CD14-positive monocyte (primary cell): ENCODE results near the gene CDK18. TPM values are rescaled to one million over a fixed set of nuclear protein-coding genes. Genes with fewer than 3 reads are reported as not detected.

Experiments
- DNase-seq, 3 donors: peaks; one replicate each; pipeline ENCODE4 v3.0.0-alpha.2; 2011 to 2022
- H2AFZ ChIP-seq: 2 replicates; pipeline ENCODE4 v1.6.0; 2012; ENCODE audit warnings: mild to moderate bottlenecking, low read depth, low read length, inconsistent platforms; ENCODE audit not compliant: insufficient read depth, poor library complexity, severe bottlenecking
- H3K27ac ChIP-seq, 2 donors: 1 replicate in 1 of 2; 2 replicates in 1 of 2; pipeline ENCODE4 v1.5.1; 2012 to 2013; ENCODE audit warnings: low read length in 2 of 2, control low read depth in 1 of 2, inconsistent platforms in 1 of 2, low read depth in 1 of 2, mild to moderate bottlenecking in 1 of 2
- H3K27me3 ChIP-seq, 2 donors: one replicate each; pipeline versions ENCODE4 v1.6.0 to v1.6.1; 2011 to 2013; ENCODE audit warnings: low read length in 2 of 2; ENCODE audit not compliant: control insufficient read depth in 2 of 2, insufficient read depth in 2 of 2
- H3K36me3 ChIP-seq, 2 donors: replicated peaks in 1 of 2; 1 replicate in 1 of 2; 2 replicates in 1 of 2; pipeline versions ENCODE4 v1.5.1 to v1.6.1; 2012 to 2013; ENCODE audit warnings: low read length in 2 of 2, control low read depth in 1 of 2, inconsistent platforms in 1 of 2, mild to moderate bottlenecking in 1 of 2; ENCODE audit not compliant: insufficient read depth in 2 of 2, control insufficient read depth in 1 of 2
- H3K4me1 ChIP-seq, 2 donors: 1 replicate in 1 of 2; 2 replicates in 1 of 2; pipeline versions ENCODE4 v1.5.1 to v1.6.1; 2012 to 2013; ENCODE audit warnings: low read length in 2 of 2, control low read depth in 1 of 2, inconsistent platforms in 1 of 2, mild to moderate bottlenecking in 1 of 2, moderate library complexity in 1 of 2; ENCODE audit not compliant: insufficient read depth in 2 of 2, control insufficient read depth in 1 of 2
- H3K4me2 ChIP-seq: replicated peaks from 2 replicates; pipeline ENCODE3; 2012; ENCODE audit warnings: low read length, moderate library complexity, mild to moderate bottlenecking; ENCODE audit not compliant: poor library complexity, severe bottlenecking; ENCODE audit errors: extremely low read depth
- H3K4me3 ChIP-seq, 3 experiments: fragments of 200-600 bp in 1 of 3; sonication (generic) in 1 of 3; replicated peaks in 1 of 3; 1 replicate in 2 of 3; 2 replicates in 1 of 3; pipeline ENCODE4 v1.5.1; 2011 to 2013; ENCODE audit warnings: low read length in 3 of 3, mild to moderate bottlenecking in 3 of 3, control low read depth in 2 of 3, low read depth in 2 of 3, inconsistent platforms in 1 of 3, moderate library complexity in 1 of 3
- H3K79me2 ChIP-seq: 2 replicates; pipeline ENCODE4 v1.6.0; 2012; ENCODE audit warnings: mild to moderate bottlenecking, control low read depth, inconsistent platforms, low read length, moderate library complexity; ENCODE audit not compliant: insufficient read depth
- H3K9ac ChIP-seq: 2 replicates; pipeline ENCODE4 v1.6.0; 2017; ENCODE audit warnings: low read length, mild to moderate bottlenecking; ENCODE audit not compliant: insufficient read depth, poor library complexity, severe bottlenecking
- H3K9me3 ChIP-seq, 2 donors: replicated peaks in 1 of 2; 1 replicate in 1 of 2; 2 replicates in 1 of 2; pipeline versions ENCODE4 v1.5.1 to v1.6.1; 2012 to 2013; ENCODE audit warnings: low read length in 2 of 2, control low read depth in 1 of 2; ENCODE audit not compliant: control insufficient read depth in 1 of 2, insufficient read depth in 1 of 2
- H4K20me1 ChIP-seq: 2 replicates; pipeline ENCODE4 v1.6.0; 2012; ENCODE audit warnings: mild to moderate bottlenecking, low read length, control low read depth, moderate library complexity; ENCODE audit not compliant: insufficient read depth
- H3K27ac Mint-ChIP-seq, 7 donors: one replicate each; pipeline ENCODE4 v1.8.0; 2020; ENCODE audit warnings: mild to moderate bottlenecking in 7 of 7, mixed read lengths in 7 of 7, moderate library complexity in 6 of 7, inconsistent platforms in 2 of 7
- H3K27me3 Mint-ChIP-seq, 3 donors: one replicate each; pipeline ENCODE4 v1.8.0; 2021 to 2022; ENCODE audit warnings: low read depth in 3 of 3, mild to moderate bottlenecking in 3 of 3, mixed read lengths in 3 of 3, moderate library complexity in 3 of 3, inconsistent platforms in 1 of 3
- H3K36me3 Mint-ChIP-seq, 2 donors: one replicate each; pipeline ENCODE4 v1.8.0; 2020; ENCODE audit warnings: mixed read lengths in 2 of 2, inconsistent platforms in 1 of 2, mild to moderate bottlenecking in 1 of 2
- H3K4me1 Mint-ChIP-seq: one replicate; pipeline ENCODE4 v1.8.0; 2020; ENCODE audit warnings: mild to moderate bottlenecking, mixed read lengths
- H3K4me3 Mint-ChIP-seq, 2 donors: one replicate each; pipeline ENCODE4 v1.8.0; 2020; ENCODE audit warnings: mild to moderate bottlenecking in 2 of 2, mixed read lengths in 2 of 2, moderate library complexity in 1 of 2
- H3K9me3 Mint-ChIP-seq, 7 donors: one replicate each; pipeline ENCODE4 v1.8.0; 2020 to 2022; ENCODE audit warnings: mixed read lengths in 7 of 7, mild to moderate bottlenecking in 6 of 7, moderate library complexity in 6 of 7, inconsistent platforms in 2 of 7
- WGBS: methylation state at CpG from one replicate; pipeline ENCODE4 v1.1.5; 2013; ENCODE audit warnings: missing lambda C conversion rate; ENCODE audit not compliant: insufficient coverage; 5-methylcytosine and 5-hydroxymethylcytosine counted together
- intact Hi-C, 2 donors: fragments of 100-400 bp; cut with micrococcal nuclease; formaldehyde crosslinking; loops; one replicate each; pipeline versions ENCODE4 v1.15.0 to v1.15.1; 2023
- polyA plus RNA-seq, 3 donors: library from polyadenylated mRNA; depleted of rRNA in 1 of 3; unstranded in 2 of 3; stranded (reverse) in 1 of 3; fragments of 300-500 nt in 2 of 3; fragments of >200 nt in 1 of 3; fragmentation: Illumina TruSeq in 2 of 3; gene quantifications; 1 replicate in 2 of 3; 2 replicates in 1 of 3; pipeline ENCODE4 v1.2.3, GENCODE V29; 2012 to 2021
- TF ChIP-seq, protein P1 (sequence below): fragments of 200-600 bp; IDR thresholded peaks from one replicate; pipeline ENCODE4 v1.8.0; 2022; ENCODE audit warnings: antibody characterized with exemption, mild to moderate bottlenecking

CDK18 gene
- polyA plus RNA-seq, 3 donors, result 0.48 to 4.4 (median 0.66) TPM

DNA sequence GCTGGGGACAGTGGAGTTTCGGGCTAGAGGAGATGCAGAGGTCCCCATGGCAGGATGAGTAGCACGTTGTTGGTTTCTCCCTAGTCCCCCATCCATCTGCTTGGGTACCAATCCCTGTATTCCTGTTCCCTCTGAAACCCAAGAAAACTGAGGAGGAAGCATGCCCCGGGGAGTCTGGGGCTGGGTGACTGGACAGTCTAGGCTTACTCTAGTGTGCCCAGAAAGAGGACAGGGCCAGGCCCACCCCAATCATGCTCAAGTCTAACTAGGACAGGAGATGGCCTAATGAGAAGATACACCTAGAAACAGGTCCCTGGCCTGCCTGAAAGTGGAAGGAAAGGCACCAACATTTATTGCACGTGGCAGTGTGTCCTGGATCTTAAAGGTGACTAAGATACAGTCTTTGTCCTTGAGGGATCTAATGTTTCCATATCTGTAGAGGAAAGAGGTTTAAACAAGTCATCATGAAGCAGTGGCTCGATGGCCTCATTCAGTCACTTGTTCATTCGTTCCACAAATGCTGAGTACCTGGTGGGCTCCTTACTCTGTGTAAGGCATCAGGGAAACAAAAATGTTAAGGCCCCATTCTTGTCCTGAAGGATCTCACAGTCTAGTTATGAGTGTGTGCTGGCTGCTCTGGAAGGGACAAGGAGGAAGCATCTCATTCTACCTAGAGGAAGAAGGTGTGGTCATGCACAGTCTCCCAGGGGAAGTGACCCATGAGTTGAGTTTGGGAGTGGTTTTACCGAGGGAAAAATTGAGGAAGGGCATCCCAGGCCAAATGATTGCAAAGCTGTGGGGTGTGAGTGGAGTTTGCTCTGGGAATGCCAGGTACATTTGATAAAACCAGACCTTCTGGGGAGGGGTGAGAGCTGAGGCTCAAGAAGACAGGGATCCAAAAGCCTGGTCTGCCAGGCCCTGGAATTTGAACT, 10.0 kb downstream of the CDK18 start:
- no peak overlapping the region for H3K9ac ChIP-seq
- H3K9me3 ChIP-seq, result no peaks in the 10 kb centered on the region
- peaks cover 12 to 19% of the 10 kb centered on the region in 2 donors for H3K4me1 ChIP-seq
- DNase-seq, result peak in 1 of 3 donors; percentile 20
- peak overlapping the region in 1 of 2 donors; percentile 58 for H3K4me3 Mint-ChIP-seq
- TF ChIP-seq, protein P1, sequence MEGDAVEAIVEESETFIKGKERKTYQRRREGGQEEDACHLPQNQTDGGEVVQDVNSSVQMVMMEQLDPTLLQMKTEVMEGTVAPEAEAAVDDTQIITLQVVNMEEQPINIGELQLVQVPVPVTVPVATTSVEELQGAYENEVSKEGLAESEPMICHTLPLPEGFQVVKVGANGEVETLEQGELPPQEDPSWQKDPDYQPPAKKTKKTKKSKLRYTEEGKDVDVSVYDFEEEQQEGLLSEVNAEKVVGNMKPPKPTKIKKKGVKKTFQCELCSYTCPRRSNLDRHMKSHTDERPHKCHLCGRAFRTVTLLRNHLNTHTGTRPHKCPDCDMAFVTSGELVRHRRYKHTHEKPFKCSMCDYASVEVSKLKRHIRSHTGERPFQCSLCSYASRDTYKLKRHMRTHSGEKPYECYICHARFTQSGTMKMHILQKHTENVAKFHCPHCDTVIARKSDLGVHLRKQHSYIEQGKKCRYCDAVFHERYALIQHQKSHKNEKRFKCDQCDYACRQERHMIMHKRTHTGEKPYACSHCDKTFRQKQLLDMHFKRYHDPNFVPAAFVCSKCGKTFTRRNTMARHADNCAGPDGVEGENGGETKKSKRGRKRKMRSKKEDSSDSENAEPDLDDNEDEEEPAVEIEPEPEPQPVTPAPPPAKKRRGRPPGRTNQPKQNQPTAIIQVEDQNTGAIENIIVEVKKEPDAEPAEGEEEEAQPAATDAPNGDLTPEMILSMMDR, result no peak
- 72% methylated on average over 4 of the region's 7 CpGs for WGBS
- H3K36me3 Mint-ChIP-seq, result no peaks in the 10 kb centered on the region
- H3K27me3 Mint-ChIP-seq, result peaks cover 0 to 1% (median 0%) of the 10 kb centered on the region in 3 donors
- peaks cover 24% of the 10 kb centered on the region for H3K4me1 Mint-ChIP-seq
- H3K79me2 ChIP-seq, result no peaks in the 10 kb centered on the region
- no peaks in the 10 kb centered on the region for H3K27me3 ChIP-seq
- H3K9me3 Mint-ChIP-seq, result no peaks in the 10 kb centered on the region
- H2AFZ ChIP-seq, result no peak overlapping the region
- no peak overlapping the region for H3K4me2 ChIP-seq
- no peaks in the 10 kb centered on the region for H4K20me1 ChIP-seq
- no peaks in the 10 kb centered on the region for H3K36me3 ChIP-seq
- H3K4me3 ChIP-seq, result no peak overlapping the region
- intact Hi-C loops, result no loop called here
- H3K27ac ChIP-seq, result no peak overlapping the region
- H3K27ac Mint-ChIP-seq, result peak overlapping the region in 3 of 7 donors; percentile 16 to 57 (median 47)

DNA sequence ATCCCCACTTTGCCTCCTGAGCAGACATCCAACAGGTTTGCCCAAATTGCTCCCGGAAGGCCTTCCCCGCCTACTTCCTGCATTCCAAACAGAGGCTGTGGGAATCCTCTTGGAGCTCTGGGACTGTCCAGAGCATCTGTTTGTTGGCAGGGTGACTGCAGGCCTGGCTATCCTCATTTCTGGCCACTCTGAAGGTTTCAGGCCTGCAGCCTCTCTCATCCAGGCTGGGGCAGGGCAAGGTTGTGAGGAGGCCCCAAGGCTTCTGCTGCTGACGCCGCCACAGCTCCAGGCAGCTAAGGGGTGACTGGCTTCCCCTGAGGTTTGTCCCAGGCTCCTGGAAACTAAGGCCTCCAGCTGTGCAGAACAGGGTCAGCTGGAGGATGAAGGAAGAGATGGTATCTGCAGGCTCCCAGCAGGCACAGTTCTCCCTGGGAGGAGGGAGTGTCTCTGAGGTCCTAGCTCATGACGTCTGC, 11.3 kb downstream of the CDK18 start:
- Histone ChIP-seq H3K4me2 (no peak overlapping the region), H3K9me3 (no peaks in the 10 kb centered on the region), H3K9ac (no peak overlapping the region), H3K79me2 (no peaks in the 10 kb centered on the region), H3K36me3 (no peaks in the 10 kb centered on the region), H2AFZ (no peak overlapping the region), H3K27ac (no peak overlapping the region), H3K4me3 (no peak overlapping the region), H4K20me1 (no peaks in the 10 kb centered on the region), H3K4me1 (peaks cover 12 to 19% of the 10 kb centered on the region in 2 donors), H3K27me3 (no peaks in the 10 kb centered on the region)
- Mint-ChIP-seq H3K36me3 (no peaks in the 10 kb centered on the region), H3K27me3 (peaks cover 0 to 1% (median 0%) of the 10 kb centered on the region in 3 donors), H3K27ac (no peak overlapping the region), H3K4me3 (no peak overlapping the region), H3K9me3 (peaks cover 0 to 2% (median 0%) of the 10 kb centered on the region in 7 donors), H3K4me1 (peaks cover 25% of the 10 kb centered on the region)
- TF ChIP-seq, protein P1, result no peak
- intact Hi-C loops, result no loop called here
- no peak for DNase-seq
- 95% methylated on average over 5 of the region's 5 CpGs for WGBS
